Loucy (cell line): ENCODE data around the gene KRT33A.

Source experiments
- H2AFZ ChIP-seq: fragments of 200-600 bp; sonication (generic); 2 replicates; pipeline ENCODE4 v1.6.0; 2016; ENCODE audit warnings: antibody characterized with exemption, mild to moderate bottlenecking, low read length, moderate library complexity
- H3F3A ChIP-seq: fragments of 200-600 bp; 2 replicates; pipeline ENCODE4 v1.6.0; 2016; ENCODE audit warnings: antibody characterized with exemption, low read depth, mild to moderate bottlenecking
- H3K27me3 ChIP-seq: fragments of 200-600 bp; sonication (generic); 2 replicates; pipeline ENCODE4 v1.6.1; 2014; ENCODE audit warnings: low read length, mild to moderate bottlenecking; ENCODE audit not compliant: insufficient read depth, poor library complexity, severe bottlenecking
- H3K36me3 ChIP-seq: fragments of 200-600 bp; sonication (generic); 2 replicates; pipeline ENCODE4 v1.6.1; 2016; ENCODE audit warnings: low read length; ENCODE audit not compliant: insufficient read depth
- H3K4me1 ChIP-seq: fragments of 200-600 bp; sonication (generic); 2 replicates; pipeline ENCODE4 v1.5.1; 2014; ENCODE audit warnings: low read length, mild to moderate bottlenecking; ENCODE audit not compliant: insufficient read depth, poor library complexity, severe bottlenecking
- H3K4me2 ChIP-seq: fragments of 200-600 bp; sonication (generic); 2 replicates; pipeline ENCODE4 v1.6.0; 2014; ENCODE audit warnings: antibody characterized with exemption, low read length, low read depth, mild to moderate bottlenecking; ENCODE audit not compliant: poor library complexity, severe bottlenecking
- H3K4me3 ChIP-seq: fragments of 200-600 bp; sonication (generic); 2 replicates; pipeline ENCODE4 v1.5.1; 2014; ENCODE audit warnings: low read length, mild to moderate bottlenecking, mixed read lengths; ENCODE audit not compliant: poor library complexity, severe bottlenecking
- H3K79me2 ChIP-seq: fragments of 200-600 bp; sonication (generic); 2 replicates; pipeline ENCODE4 v1.6.1; 2014; ENCODE audit warnings: low read length; ENCODE audit not compliant: insufficient read depth
- H3K9ac ChIP-seq: fragments of 200-600 bp; sonication (generic); 2 replicates; pipeline ENCODE4 v1.6.0; 2014; ENCODE audit warnings: mild to moderate bottlenecking, low read depth, low read length, moderate library complexity; ENCODE audit not compliant: poor library complexity, severe bottlenecking
- H3K9me2 ChIP-seq: fragments of 200-600 bp; sonication (generic); replicated peaks from 2 replicates; pipeline ENCODE4 v1.6.1; 2016; ENCODE audit warnings: low read depth, low read length, mixed read lengths
- H3K9me3 ChIP-seq: fragments of 200-600 bp; sonication (generic); 2 replicates; pipeline ENCODE4 v1.6.1; 2014; ENCODE audit warnings: mild to moderate bottlenecking, antibody characterized with exemption, low read length, low read depth; ENCODE audit not compliant: insufficient read depth
- H4K20me1 ChIP-seq: fragments of 200-600 bp; sonication (generic); 2 replicates; pipeline ENCODE4 v1.6.0; 2014; ENCODE audit warnings: antibody characterized with exemption, low read length, mild to moderate bottlenecking; ENCODE audit not compliant: insufficient read depth, poor library complexity, severe bottlenecking
- CTCF ChIP-seq: fragments of 200-600 bp; sonication (generic); conservative IDR thresholded peaks from 2 replicates; pipeline ENCODE4 v1.5.1; 2014; ENCODE audit warnings: mild to moderate bottlenecking, antibody characterized with exemption, low read length
- EZH2phosphoT487 ChIP-seq: fragments of 200-600 bp; IDR thresholded peaks from 2 replicates; pipeline ENCODE4 v1.6.1; 2018; ENCODE audit warnings: antibody characterized with exemption, mild to moderate bottlenecking, moderate library complexity, borderline replicate concordance

Gene KRT33A

DNA sequence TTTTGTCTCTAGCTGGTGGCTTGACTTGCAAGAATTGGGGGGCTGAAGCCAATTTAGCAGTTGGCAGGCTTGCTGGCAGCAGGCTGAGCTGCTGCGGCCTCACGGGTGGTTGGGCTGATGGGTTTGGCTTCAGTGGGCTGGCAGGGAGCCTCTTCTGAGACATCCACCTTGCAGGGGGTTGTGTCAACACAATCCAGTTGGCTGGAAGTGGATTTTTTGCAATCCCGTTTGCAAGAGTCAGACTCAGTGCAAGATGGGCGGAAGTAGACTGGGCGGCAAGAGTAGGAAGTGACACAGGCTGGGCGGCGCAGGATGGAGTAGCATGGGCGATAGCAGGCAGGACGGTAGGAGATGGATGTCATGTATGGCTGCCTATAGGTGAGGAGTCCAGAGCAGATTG, 43.0 kb downstream of the KRT33A start:
- Histone ChIP-seq H2AFZ (no peak overlapping the region), H3K9me3 (no peaks in the 10 kb centered on the region), H3K36me3 (no peaks in the 10 kb centered on the region), H3K4me1 (peaks cover 43% of the 10 kb centered on the region), H3K4me3 (peak overlapping the region; percentile 65), H4K20me1 (no peaks in the 10 kb centered on the region), H3K27me3 (no peaks in the 10 kb centered on the region), H3K79me2 (no peaks in the 10 kb centered on the region), H3K9me2 (no peaks in the 10 kb centered on the region), H3K4me2 (peak overlapping the region; percentile 86), H3K9ac (peak overlapping the region; percentile 70), H3F3A (peaks cover 14% of the 10 kb centered on the region)
- no peak for TF ChIP-seq EZH2phosphoT487

DNA sequence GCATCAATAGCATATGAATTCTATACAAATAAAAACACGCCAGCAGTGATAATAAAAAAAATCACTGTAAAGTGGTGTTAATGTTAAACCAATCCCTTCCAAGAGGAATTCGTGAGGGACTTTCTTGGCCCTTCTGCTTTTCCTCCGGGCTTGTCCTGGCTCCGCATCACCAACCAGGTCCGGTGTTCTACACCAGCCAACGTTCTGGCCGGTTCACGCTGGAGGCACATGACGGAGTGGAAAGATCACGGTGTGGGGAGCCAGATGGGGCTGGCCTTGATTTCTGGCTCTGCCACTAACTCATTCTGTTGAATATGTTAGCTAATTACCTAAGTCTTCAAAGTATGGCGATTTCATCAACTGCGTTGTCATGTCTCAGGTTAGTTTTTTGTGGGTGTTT, 46.5 kb downstream of the KRT33A start:
- H2AFZ ChIP-seq = no peak overlapping the region
- no peak overlapping the region for H3K9ac ChIP-seq
- H3K4me1 ChIP-seq = peaks cover 34% of the 10 kb centered on the region
- no peak overlapping the region for H3K4me2 ChIP-seq
- H3K4me3 ChIP-seq = no peak overlapping the region
- no peaks in the 10 kb centered on the region for H3K9me2 ChIP-seq
- H3F3A ChIP-seq = peaks cover 9% of the 10 kb centered on the region
- H3K27me3 ChIP-seq = no peaks in the 10 kb centered on the region
- no peaks in the 10 kb centered on the region for H3K9me3 ChIP-seq
- no peaks in the 10 kb centered on the region for H3K36me3 ChIP-seq
- no peaks in the 10 kb centered on the region for H4K20me1 ChIP-seq
- TF ChIP-seq CTCF (no peak), EZH2phosphoT487 (no peak)
- no peaks in the 10 kb centered on the region for H3K79me2 ChIP-seq

DNA sequence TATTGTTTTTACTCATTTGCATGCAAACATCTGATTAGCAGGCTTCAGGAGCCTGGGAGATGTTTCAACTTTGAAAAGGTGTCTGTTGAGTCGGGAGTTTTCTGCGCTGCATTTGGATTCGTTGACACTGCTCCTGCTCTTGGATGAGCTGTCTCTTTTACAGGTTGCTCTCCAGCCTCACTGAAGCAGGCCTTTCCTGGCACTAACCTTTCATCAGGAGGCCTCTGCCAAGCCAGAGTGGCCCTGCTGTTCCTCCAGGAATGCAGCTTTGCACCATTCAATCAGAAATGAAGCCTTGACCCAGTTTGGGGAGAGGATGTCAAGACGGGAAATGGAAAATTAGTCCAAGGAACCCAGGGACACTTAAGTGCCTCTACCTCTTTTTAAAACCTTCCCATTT, 47.6 kb downstream of the KRT33A start:
- Histone ChIP-seq H3K27me3 (no peaks in the 10 kb centered on the region), H4K20me1 (no peaks in the 10 kb centered on the region), H2AFZ (no peak overlapping the region), H3F3A (peaks cover 2% of the 10 kb centered on the region; the same call in 1 of the 2 replicates), H3K4me1 (peaks cover 26% of the 10 kb centered on the region), H3K4me2 (no peak overlapping the region), H3K9ac (no peak overlapping the region), H3K9me2 (no peaks in the 10 kb centered on the region), H3K9me3 (no peaks in the 10 kb centered on the region), H3K79me2 (no peaks in the 10 kb centered on the region), H3K4me3 (no peak overlapping the region), H3K36me3 (no peaks in the 10 kb centered on the region)
- TF ChIP-seq EZH2phosphoT487 = no peak
- no peak for TF ChIP-seq CTCF
